OCI-LY3 (cell line): ENCODE data around the gene FAM13C.

Source experiments
- EZH2phosphoT487 ChIP-seq: fragments of 200-600 bp; shearing (Covaris generic); IDR thresholded peaks from 2 replicates; pipeline ENCODE4 v1.6.1; 2018; ENCODE audit warnings: antibody characterized with exemption, mixed run types, low read depth
- TF ChIP-seq, protein P1 (sequence below): fragments of 200-600, 300-600 bp; sonication (generic); IDR thresholded peaks from 2 replicates; pipeline ENCODE4 v1.5.1; 2014; ENCODE audit warnings: antibody characterized with exemption, low read length, low read depth

DNA sequence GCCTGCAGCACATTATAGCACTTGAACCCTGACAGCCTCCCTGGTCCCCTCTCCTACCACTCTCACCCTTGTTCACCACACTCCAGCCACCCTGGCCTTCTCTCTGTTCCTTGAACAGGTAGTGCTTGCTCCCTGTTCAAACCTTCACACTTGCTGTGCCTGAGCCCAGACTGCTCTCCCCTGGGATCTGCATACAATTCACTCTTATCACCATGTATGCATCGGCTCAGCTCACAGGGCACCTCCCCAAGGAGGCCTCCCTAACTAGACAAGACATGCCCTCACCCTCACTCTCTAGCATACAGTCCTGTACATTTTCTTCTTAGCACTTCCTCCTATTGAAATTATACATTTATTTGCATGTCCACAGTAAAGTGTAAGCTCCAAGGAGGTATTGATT lies 59.3 kb downstream of the FAM13C start:
- TF ChIP-seq, protein P1, sequence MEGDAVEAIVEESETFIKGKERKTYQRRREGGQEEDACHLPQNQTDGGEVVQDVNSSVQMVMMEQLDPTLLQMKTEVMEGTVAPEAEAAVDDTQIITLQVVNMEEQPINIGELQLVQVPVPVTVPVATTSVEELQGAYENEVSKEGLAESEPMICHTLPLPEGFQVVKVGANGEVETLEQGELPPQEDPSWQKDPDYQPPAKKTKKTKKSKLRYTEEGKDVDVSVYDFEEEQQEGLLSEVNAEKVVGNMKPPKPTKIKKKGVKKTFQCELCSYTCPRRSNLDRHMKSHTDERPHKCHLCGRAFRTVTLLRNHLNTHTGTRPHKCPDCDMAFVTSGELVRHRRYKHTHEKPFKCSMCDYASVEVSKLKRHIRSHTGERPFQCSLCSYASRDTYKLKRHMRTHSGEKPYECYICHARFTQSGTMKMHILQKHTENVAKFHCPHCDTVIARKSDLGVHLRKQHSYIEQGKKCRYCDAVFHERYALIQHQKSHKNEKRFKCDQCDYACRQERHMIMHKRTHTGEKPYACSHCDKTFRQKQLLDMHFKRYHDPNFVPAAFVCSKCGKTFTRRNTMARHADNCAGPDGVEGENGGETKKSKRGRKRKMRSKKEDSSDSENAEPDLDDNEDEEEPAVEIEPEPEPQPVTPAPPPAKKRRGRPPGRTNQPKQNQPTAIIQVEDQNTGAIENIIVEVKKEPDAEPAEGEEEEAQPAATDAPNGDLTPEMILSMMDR, result no peak
- TF ChIP-seq EZH2phosphoT487, result no peak
